ENCODE measurements around the gene SIX1. TPM values are rescaled to one million over a fixed set of nuclear protein-coding genes. Genes with fewer than 3 reads are reported as not detected.

The SIX1 gene
- total RNA-seq, 1 donor from 2014 or later, result 0.44 TPM

DNA sequence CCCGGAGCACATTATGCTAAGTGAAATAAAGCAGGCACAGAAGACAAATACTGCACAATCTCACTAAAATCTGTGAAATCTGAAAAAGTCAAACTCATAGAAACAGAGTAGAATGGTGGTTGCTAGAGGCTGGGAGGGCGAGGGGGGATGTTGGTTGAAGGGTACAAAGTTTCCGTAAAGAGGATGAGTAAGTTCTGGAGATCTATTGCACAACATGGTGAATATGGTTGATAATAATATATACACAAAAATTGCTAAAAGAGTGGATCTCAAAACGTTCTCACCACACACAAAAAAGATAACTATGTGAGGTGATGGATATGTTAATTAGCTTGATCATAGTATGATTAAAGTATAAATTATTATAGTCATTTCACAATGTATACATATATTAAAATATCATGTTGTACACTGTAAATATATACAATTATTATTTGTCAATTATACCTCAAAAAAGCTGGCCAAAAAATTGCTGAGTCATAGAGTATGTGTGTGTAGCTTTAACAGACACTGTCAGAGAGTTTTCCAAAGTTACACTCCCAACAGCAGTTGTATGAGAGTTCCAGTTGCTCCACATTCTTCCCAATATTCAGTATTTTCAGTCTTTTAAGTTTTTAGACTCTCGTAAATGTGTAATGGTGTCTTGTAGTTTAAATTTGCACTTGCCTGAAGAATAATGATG lies 19.3 kb upstream of the SIX1 start:
- H3K36me3 Mint-ChIP-seq (ENCODE audit: low read depth), result peaks cover 3% of the 10 kb centered on the region
- DNase-seq (ENCODE audit: low read depth, low spot score), result no peak
- H3K27me3 Mint-ChIP-seq (ENCODE audit: low read depth), result peaks cover 12% of the 10 kb centered on the region
- TF ChIP-seq, protein P1, sequence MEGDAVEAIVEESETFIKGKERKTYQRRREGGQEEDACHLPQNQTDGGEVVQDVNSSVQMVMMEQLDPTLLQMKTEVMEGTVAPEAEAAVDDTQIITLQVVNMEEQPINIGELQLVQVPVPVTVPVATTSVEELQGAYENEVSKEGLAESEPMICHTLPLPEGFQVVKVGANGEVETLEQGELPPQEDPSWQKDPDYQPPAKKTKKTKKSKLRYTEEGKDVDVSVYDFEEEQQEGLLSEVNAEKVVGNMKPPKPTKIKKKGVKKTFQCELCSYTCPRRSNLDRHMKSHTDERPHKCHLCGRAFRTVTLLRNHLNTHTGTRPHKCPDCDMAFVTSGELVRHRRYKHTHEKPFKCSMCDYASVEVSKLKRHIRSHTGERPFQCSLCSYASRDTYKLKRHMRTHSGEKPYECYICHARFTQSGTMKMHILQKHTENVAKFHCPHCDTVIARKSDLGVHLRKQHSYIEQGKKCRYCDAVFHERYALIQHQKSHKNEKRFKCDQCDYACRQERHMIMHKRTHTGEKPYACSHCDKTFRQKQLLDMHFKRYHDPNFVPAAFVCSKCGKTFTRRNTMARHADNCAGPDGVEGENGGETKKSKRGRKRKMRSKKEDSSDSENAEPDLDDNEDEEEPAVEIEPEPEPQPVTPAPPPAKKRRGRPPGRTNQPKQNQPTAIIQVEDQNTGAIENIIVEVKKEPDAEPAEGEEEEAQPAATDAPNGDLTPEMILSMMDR (conservative IDR thresholded peaks at IDR 0.05), result no peak
- H3K9me3 Mint-ChIP-seq, result peaks cover 9% of the 10 kb centered on the region
- H3K4me1 Mint-ChIP-seq, result no peaks in the 10 kb centered on the region
- no peak overlapping the region for H3K27ac Mint-ChIP-seq (ENCODE audit: unreplicated experiment)
- H3K4me3 Mint-ChIP-seq, result no peak overlapping the region

DNA sequence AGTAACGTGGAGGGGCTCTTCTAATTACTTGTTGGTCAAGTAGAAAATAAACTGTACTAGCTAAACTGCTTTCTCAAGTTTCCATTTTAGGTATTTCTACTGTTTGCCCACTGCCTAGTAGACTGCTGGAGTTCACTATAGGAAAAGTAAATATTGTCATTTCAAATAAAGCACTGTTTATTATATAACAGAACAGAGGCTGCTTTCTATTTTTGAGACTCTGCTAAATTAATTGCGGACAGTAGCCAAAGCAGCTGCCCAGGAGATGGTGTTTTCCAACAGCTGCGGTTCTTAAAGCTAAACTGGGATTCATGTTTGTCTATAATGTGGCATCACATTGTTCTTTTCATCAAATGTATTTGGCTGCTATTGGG lies 15.9 kb upstream of the SIX1 start:
- H3K27ac Mint-ChIP-seq (ENCODE audit: unreplicated experiment), result no peak overlapping the region
- no peak overlapping the region for H3K4me3 Mint-ChIP-seq
- TF ChIP-seq, protein P1 (conservative IDR thresholded peaks at IDR 0.05), result no peak
- peaks cover 3% of the 10 kb centered on the region for H3K36me3 Mint-ChIP-seq (ENCODE audit: low read depth)
- H3K4me1 Mint-ChIP-seq, result no peaks in the 10 kb centered on the region
- peaks cover 9% of the 10 kb centered on the region for H3K9me3 Mint-ChIP-seq
- H3K27me3 Mint-ChIP-seq (ENCODE audit: low read depth), result peaks cover 36% of the 10 kb centered on the region
- DNase-seq (ENCODE audit: low read depth, low spot score), result no peak

DNA sequence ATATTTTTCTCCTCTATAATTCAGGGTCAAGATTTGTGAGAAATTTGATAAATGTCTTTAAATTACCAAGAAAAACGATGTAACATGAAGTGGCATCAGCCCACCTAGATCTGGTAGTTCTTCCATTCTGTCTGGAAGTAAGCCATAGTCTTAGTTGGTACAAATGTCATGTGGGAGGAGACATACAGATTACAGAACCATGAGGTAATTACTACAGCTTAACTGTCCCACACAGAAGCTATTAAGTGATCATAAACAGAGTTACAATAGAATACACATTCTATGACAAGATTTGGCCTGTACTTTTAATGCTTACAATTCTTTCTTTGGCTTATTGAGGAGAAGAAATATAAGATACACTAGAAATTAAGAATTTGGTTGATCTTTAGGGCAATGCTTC lies 13.7 kb upstream of the SIX1 start:
- Mint-ChIP-seq H3K9me3 (no peaks in the 10 kb centered on the region), H3K4me1 (peaks cover 16% of the 10 kb centered on the region), H3K27me3 (ENCODE audit: low read depth) (peaks cover 57% of the 10 kb centered on the region), H3K36me3 (ENCODE audit: low read depth) (no peaks in the 10 kb centered on the region), H3K27ac (ENCODE audit: unreplicated experiment) (no peak overlapping the region), H3K4me3 (no peak overlapping the region)
- TF ChIP-seq, protein P1 (conservative IDR thresholded peaks at IDR 0.05), result no peak
- no peak for DNase-seq (ENCODE audit: low read depth, low spot score)

DNA sequence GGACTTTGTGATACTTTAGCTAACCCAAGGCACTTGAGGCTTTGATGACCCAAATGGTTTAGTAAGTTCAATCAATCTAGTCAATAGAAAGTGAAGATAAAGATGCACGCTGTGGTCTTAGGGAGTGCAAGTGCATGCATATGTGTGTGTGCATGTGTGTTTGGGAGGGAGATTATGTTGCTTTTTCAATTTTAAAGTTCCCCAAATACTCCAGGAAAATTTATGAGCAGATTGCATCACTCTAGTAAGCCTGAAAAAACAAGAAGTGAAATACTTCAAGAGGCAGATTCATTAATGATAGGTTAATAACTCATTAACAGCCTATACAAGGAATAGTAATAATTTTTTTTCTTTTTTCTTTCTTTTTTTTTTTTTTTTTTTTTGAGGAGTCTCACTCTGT lies 12.4 kb upstream of the SIX1 start:
- Mint-ChIP-seq H3K27ac (ENCODE audit: unreplicated experiment) (no peak overlapping the region), H3K9me3 (no peaks in the 10 kb centered on the region), H3K4me3 (no peak overlapping the region), H3K27me3 (ENCODE audit: low read depth) (peaks cover 69% of the 10 kb centered on the region), H3K36me3 (ENCODE audit: low read depth) (no peaks in the 10 kb centered on the region), H3K4me1 (peaks cover 26% of the 10 kb centered on the region)
- no peak for DNase-seq (ENCODE audit: low read depth, low spot score)
- TF ChIP-seq, protein P1 (conservative IDR thresholded peaks at IDR 0.05), result no peak

DNA sequence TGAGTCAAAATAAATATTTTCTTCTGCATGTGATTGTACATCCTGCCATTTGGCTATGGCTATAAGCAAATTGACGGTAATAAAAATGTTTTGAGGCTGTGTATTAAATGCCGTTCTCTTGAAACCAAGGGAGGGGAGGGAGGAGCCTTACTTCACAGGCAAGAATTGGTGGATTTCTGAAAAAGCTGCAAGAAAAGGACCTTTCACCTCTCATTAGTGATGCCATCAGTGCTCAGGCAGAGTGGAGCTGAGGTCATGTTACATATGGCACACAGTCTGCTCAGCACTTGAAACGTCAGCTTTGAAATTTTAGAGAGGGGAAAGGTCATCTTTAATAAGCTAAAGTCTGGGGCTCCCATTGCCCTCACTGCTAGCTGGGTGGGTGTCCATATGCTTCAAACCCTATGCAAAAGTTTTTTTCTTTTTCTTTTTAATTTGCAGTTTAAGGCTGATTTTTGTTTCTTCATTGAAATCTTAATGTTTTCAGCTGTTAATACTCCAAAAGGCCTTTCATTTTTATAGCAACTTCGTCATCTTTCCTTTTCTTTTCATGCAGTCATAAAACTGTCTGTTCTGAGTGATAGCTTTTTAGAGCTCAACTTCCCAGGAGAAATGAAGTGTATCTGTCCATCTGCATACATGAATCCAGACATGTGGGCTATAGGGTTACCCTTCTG lies 9.8 kb upstream of the SIX1 start:
- Mint-ChIP-seq H3K4me3 (peak overlapping the region; percentile 96), H3K27ac (ENCODE audit: unreplicated experiment) (no peak overlapping the region)

More for the DNA sequence above, 9.8 kb upstream of the SIX1 start:
- DNase-seq (ENCODE audit: low read depth, low spot score), result no peak
- peaks cover 88% of the 10 kb centered on the region for H3K27me3 Mint-ChIP-seq (ENCODE audit: low read depth)
- H3K4me1 Mint-ChIP-seq, result peaks cover 41% of the 10 kb centered on the region
- H3K9me3 Mint-ChIP-seq, result no peaks in the 10 kb centered on the region
- no peaks in the 10 kb centered on the region for H3K36me3 Mint-ChIP-seq (ENCODE audit: low read depth)
- TF ChIP-seq, protein P1 (conservative IDR thresholded peaks at IDR 0.05), result no peak
